Ovary (tissue), 9 donors: ENCODE measurements around the gene EZR. TPM values are rescaled to one million over a fixed set of nuclear protein-coding genes. Genes with fewer than 3 reads are reported as not detected.

ENCODE experiments used
- DNase-seq, 5 donors: peaks; one replicate each; pipeline ENCODE4 v3.0.0-alpha.2; 2019 to 2020
- H3K27ac ChIP-seq, 2 donors: fragments of 200-600 bp; one replicate each; pipeline versions ENCODE4 v1.5.1 to v1.8.0; 2019 to 2022
- H3K27me3 ChIP-seq: fragments of 200-600 bp; one replicate; pipeline ENCODE4 v1.8.0; 2022
- H3K36me3 ChIP-seq: fragments of 200-600 bp; sonication (generic); one replicate; pipeline ENCODE4 v1.5.1; 2019
- H3K4me1 ChIP-seq: one replicate; pipeline ENCODE4 v1.8.1; 2013; ENCODE audit warnings: mild to moderate bottlenecking, moderate library complexity; ENCODE audit not compliant: insufficient read depth
- H3K4me3 ChIP-seq: fragments of 200-600 bp; sonication (generic); one replicate; pipeline ENCODE4 v1.5.1; 2017
- H3K9me3 ChIP-seq, 2 donors: fragments of 200-600 bp in 1 of 2; sonication (generic) in 1 of 2; one replicate each; pipeline versions ENCODE4 v1.5.1 to v1.8.1; 2013 to 2019; ENCODE audit warnings: mild to moderate bottlenecking in 1 of 2, moderate library complexity in 1 of 2
- EP300 ChIP-seq: sonication (generic); formaldehyde crosslinking; IDR thresholded peaks from one replicate; pipeline ENCODE4 v1.6.1; 2017; ENCODE audit warnings: antibody characterized with exemption
- POLR2A ChIP-seq: fragments of 450-650 bp; IDR thresholded peaks from one replicate; pipeline ENCODE4 v1.6.1; 2017; ENCODE audit warnings: antibody characterized with exemption, mild to moderate bottlenecking, moderate library complexity
- WGBS, 3 donors: extraction: QIAGEN DNeasy Blood & Tissue Kit in 1 of 3; methylation state at CpG; one replicate each; pipeline versions ENCODE4 v1.1.5 to v1.1.7; 2013 to 2017; 5-methylcytosine and 5-hydroxymethylcytosine counted together
- intact Hi-C, 4 donors: fragments of 100-400 bp; cut with DNase I; formaldehyde crosslinking; loops; one replicate each; pipeline versions ENCODE4 v1.11.0 to v1.15.1; 2022 to 2023
- polyA plus RNA-seq, 2 donors: library from polyadenylated mRNA; stranded (reverse); fragments of 200-250 nt in 1 of 2; fragments of 350-450 nt in 1 of 2; fragmentation: Illumina TruSeq in 1 of 2; extraction: RNeasy Lipid Tissue Mini Kit (QIAGEN cat#74804) in 1 of 2; gene quantifications; one replicate each; pipeline ENCODE4 v1.2.3, GENCODE V29; 2013 to 2014
- total RNA-seq, 7 donors: library from RNA; depleted of rRNA in 2 of 7; stranded (reverse); fragments of >200 nt in 2 of 7; fragmentation: NEBNext Ultra II Directional in 3 of 7; extraction: Animal tissue kit (Norgen Biotek cat#: 25700) in 3 of 7; gene quantifications; one replicate each; pipeline versions ENCODE4 v1.1.0 to v1.2.4, GENCODE V29; 2016 to 2023
- TF ChIP-seq, protein P1 (sequence below), 3 donors: fragments of 450-650 bp in 2 of 3; fragments of 200-600 bp in 1 of 3; IDR thresholded peaks; one replicate each; pipeline versions ENCODE4 v1.5.1 to v1.8.0; 2016 to 2022; ENCODE audit warnings: antibody characterized with exemption in 3 of 3, mild to moderate bottlenecking in 1 of 3
- donor health status: DM: no; HTN: no; CAD: no; lungs with moderate emphysema.
- donor health status: DM: no; HTN: no; CAD: no.
- donor health status: Bipolar disorder and iron deficiency.
- donor health status: DM: yes; HTN: yes; CAD: no.
- donor health status: DM: no; HTN: no; CAD: no.
- donor health status: DM: yes; HTN: yes; CAD: no.

The EZR gene
- total and polyA plus RNA-seq, 9 donors = 39.0 to 214 (median 85.6) TPM

DNA sequence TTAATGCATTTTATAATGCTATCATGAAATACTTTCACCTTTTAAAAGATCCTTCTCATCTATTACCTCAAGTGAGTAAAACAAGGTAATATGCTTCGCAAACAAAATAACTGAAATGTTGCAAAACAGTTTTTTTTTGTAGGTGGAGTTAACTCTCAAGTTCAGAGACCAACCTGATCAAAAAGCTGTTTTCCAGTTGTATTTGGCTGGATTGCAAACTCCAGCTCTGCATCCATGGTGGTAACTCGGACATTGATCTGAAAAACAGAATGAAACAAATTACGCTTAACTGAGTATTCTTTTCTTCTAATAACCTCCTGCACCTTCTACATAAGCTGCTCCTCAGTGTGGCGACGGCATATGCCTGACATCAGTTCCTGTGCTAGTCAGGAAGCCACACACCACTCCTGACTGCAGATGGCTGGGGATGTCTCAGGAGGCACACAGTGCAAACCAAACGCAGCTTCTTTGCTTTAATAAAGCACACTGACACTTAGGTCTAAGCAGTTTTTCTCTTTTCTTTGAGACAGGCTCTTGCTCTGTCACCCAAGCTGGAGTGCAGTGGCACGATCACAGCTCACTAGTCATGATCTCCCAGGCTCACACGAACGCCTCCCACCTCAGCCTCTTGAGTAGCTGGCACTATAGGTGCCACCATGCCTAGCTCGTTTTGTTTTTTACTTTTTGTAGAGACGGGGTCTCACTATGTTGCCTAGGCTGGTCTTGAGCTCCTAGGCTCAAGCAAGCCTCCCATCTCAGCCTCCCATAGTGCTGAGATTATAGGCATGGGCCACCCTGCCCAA lies 29.9 kb downstream of the EZR start:
- Histone ChIP-seq H3K36me3 (no peaks in the 10 kb centered on the region), H3K9me3 (no peaks in the 10 kb centered on the region), H3K27ac (no peak overlapping the region), H3K4me1 (peaks cover 2% of the 10 kb centered on the region), H3K4me3 (no peak overlapping the region), H3K27me3 (no peaks in the 10 kb centered on the region)
- 89 to 91% (median 90%) methylated on average over 11 of the region's 11 CpGs for WGBS, 3 donors
- no peak for DNase-seq
- no peak for TF ChIP-seq EP300
- TF ChIP-seq, protein P1, sequence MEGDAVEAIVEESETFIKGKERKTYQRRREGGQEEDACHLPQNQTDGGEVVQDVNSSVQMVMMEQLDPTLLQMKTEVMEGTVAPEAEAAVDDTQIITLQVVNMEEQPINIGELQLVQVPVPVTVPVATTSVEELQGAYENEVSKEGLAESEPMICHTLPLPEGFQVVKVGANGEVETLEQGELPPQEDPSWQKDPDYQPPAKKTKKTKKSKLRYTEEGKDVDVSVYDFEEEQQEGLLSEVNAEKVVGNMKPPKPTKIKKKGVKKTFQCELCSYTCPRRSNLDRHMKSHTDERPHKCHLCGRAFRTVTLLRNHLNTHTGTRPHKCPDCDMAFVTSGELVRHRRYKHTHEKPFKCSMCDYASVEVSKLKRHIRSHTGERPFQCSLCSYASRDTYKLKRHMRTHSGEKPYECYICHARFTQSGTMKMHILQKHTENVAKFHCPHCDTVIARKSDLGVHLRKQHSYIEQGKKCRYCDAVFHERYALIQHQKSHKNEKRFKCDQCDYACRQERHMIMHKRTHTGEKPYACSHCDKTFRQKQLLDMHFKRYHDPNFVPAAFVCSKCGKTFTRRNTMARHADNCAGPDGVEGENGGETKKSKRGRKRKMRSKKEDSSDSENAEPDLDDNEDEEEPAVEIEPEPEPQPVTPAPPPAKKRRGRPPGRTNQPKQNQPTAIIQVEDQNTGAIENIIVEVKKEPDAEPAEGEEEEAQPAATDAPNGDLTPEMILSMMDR (IDR thresholded peaks at IDR 0.05) = no peak
- TF ChIP-seq POLR2A = no peak
- intact Hi-C loops = no loop called here

DNA sequence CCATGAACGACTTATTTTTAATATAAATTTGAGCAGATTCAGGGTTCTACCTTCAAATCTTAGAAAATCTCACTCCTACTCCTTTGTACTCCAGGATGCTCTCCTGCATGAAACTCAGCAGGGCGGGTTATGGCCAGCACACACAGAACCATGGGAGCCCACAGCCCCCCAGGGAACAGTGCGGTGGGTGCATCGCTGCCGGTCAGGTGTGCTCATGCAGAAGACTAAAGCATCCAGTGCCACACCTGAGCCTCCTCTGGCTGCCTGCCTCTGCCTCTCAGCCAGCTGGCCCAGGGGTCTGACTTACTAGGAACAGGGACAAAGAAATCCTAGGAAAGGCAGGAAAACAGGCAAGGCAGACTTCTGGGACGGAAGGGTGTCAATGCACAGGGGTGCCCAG lies 31.8 kb downstream of the EZR start:
- intact Hi-C loops = no loop called here
- Histone ChIP-seq H3K4me3 (no peak overlapping the region), H3K27ac (no peak overlapping the region), H3K27me3 (no peaks in the 10 kb centered on the region), H3K9me3 (no peaks in the 10 kb centered on the region), H3K36me3 (no peaks in the 10 kb centered on the region), H3K4me1 (no peaks in the 10 kb centered on the region)
- WGBS, 3 donors = 80 to 92% (median 89%) methylated on average over 6 of the region's 6 CpGs
- TF ChIP-seq POLR2A (no peak), EP300 (no peak)
- TF ChIP-seq, protein P1 (IDR thresholded peaks at IDR 0.05) = no peak
- no peak for DNase-seq

DNA sequence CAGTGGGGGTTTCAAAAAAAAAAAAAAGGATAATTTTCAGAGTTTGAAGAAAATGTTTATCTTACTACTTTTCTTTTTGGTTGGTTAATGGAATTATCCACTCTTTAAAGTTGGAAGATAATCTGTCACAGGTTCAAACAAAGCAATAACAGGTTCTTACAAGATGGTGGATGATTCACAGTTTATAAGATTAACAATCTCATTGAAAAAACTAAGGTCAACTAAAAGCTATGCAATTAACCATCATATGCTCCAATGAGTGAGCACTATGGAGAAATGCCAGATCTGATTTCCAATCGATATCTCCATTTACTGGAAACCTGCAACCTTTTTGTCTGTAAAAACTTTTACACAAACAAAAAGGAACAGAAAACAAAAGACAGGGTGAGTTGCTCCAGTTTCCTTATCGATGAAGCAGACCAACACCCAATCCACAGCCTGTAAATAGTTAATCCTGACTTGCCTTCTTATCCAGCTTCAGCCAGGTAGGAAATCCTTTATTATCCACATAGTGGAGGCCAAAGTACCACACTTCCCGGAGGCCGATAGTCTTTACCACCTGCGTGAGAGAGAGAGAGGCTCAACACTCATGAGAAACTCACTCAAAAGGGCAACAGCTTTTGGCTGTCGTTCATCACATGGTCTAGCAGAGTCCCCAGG lies 32.4 kb downstream of the EZR start:
- H3K4me3 ChIP-seq = no peak overlapping the region
- H3K27me3 ChIP-seq = no peaks in the 10 kb centered on the region
- WGBS, 3 donors = 93 to 95% (median 93%) methylated on average over 6 of the region's 6 CpGs
- TF ChIP-seq EP300 (no peak), POLR2A (no peak)
- TF ChIP-seq, protein P1 (IDR thresholded peaks at IDR 0.05) = no peak
- intact Hi-C loops = no loop called here
- no peak for DNase-seq
- H3K9me3 ChIP-seq = no peaks in the 10 kb centered on the region
- H3K36me3 ChIP-seq = no peaks in the 10 kb centered on the region
- no peaks in the 10 kb centered on the region for H3K4me1 ChIP-seq
- H3K27ac ChIP-seq = no peak overlapping the region

DNA sequence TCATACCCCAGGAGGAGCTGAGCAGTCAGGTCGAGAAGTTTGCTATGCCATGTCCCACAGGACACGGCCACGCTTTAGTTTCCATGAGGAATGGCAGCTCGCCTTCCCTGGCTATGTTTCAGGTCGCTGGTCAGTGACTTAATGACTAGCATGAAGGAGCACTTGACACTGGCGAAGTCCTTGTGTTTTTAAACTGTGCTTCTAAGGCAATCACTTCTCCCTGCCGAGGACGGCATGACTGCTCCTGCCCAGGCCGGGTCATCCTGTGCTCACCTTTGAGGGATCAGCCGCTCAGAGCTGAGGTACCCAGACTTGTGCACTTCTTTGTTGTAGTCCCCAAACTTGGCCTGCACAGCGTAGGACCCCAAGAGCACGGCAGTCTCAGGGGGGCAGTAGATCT lies 34.1 kb downstream of the EZR start:
- intact Hi-C loops = no loop called here
- Histone ChIP-seq H3K27ac (no peak overlapping the region), H3K4me3 (no peak overlapping the region), H3K27me3 (no peaks in the 10 kb centered on the region), H3K36me3 (no peaks in the 10 kb centered on the region), H3K4me1 (no peaks in the 10 kb centered on the region), H3K9me3 (no peaks in the 10 kb centered on the region)
- 91 to 94% (median 93%) methylated on average over 12 of the region's 12 CpGs for WGBS, 3 donors
- DNase-seq = no peak
- no peak for TF ChIP-seq EP300
- TF ChIP-seq, protein P1 (IDR thresholded peaks at IDR 0.05) = no peak
- TF ChIP-seq POLR2A = no peak
